Measurements from ENCODE around the gene CENPP.

The CENPP gene

DNA sequence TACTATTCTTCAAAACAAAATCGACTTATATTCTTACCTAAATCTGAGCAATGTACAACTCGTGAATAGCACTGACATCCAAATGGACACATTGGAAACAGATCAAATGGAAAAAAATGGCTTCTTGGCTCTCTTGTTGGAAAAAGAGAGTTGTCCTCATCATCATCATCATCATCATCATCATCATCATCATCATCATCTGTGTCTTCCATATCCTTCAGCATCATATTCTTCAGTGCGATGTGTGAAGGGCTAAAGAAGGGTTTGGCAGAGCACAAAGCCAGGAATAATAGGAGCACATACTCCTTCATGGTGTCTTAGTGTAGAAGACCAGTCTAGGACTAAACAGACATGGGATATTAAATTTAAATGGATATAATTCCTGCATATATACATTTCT lies 148.8 kb downstream of the CENPP start:
- no peak overlapping the region for H3K4me3 ChIP-seq (ENCODE audit: low read depth, low read length)
- no peak for DNase-seq (ENCODE audit: low read depth)
- TF ChIP-seq MYC (IDR thresholded peaks at IDR 0.05; ENCODE audit: low read depth, low read length) (no peak), POLR2A (IDR thresholded peaks at IDR 0.05; ENCODE audit: extremely low read depth, insufficient read length) (no peak)
- TF ChIP-seq, protein P1, sequence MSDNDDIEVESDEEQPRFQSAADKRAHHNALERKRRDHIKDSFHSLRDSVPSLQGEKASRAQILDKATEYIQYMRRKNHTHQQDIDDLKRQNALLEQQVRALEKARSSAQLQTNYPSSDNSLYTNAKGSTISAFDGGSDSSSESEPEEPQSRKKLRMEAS (IDR thresholded peaks at IDR 0.05; ENCODE audit: low read depth, low read length), result no peak
- TF ChIP-seq, protein P2, sequence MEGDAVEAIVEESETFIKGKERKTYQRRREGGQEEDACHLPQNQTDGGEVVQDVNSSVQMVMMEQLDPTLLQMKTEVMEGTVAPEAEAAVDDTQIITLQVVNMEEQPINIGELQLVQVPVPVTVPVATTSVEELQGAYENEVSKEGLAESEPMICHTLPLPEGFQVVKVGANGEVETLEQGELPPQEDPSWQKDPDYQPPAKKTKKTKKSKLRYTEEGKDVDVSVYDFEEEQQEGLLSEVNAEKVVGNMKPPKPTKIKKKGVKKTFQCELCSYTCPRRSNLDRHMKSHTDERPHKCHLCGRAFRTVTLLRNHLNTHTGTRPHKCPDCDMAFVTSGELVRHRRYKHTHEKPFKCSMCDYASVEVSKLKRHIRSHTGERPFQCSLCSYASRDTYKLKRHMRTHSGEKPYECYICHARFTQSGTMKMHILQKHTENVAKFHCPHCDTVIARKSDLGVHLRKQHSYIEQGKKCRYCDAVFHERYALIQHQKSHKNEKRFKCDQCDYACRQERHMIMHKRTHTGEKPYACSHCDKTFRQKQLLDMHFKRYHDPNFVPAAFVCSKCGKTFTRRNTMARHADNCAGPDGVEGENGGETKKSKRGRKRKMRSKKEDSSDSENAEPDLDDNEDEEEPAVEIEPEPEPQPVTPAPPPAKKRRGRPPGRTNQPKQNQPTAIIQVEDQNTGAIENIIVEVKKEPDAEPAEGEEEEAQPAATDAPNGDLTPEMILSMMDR (IDR thresholded peaks at IDR 0.05; ENCODE audit: low read depth, low read length), result no peak

DNA sequence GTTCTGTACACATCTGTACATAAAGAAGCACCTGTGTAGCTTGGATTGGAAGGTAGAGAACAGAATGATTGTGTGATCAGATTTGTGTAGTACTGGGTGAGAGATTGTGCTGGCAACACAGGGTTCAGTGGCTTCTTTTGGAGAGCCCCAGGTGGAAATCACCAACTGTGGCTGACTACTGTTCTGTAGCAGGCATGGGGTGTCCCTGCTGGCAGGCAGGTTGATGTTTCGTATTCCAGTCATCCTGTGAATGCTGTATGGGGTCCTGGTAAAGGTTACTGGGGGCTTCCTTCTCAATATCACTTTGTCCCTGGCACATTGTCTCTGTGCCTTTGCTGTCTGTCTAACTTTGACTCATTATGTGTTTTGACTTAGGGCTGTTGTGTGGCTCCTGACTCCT lies 151.2 kb downstream of the CENPP start:
- TF ChIP-seq, protein P1 (IDR thresholded peaks at IDR 0.05; ENCODE audit: low read depth, low read length), result no peak
- no peak for TF ChIP-seq MYC (IDR thresholded peaks at IDR 0.05; ENCODE audit: low read depth, low read length)
- no peak for TF ChIP-seq POLR2A (IDR thresholded peaks at IDR 0.05; ENCODE audit: extremely low read depth, insufficient read length)
- TF ChIP-seq, protein P2 (IDR thresholded peaks at IDR 0.05; ENCODE audit: low read depth, low read length), result no peak
- H3K4me3 ChIP-seq (ENCODE audit: low read depth, low read length), result no peak overlapping the region

DNA sequence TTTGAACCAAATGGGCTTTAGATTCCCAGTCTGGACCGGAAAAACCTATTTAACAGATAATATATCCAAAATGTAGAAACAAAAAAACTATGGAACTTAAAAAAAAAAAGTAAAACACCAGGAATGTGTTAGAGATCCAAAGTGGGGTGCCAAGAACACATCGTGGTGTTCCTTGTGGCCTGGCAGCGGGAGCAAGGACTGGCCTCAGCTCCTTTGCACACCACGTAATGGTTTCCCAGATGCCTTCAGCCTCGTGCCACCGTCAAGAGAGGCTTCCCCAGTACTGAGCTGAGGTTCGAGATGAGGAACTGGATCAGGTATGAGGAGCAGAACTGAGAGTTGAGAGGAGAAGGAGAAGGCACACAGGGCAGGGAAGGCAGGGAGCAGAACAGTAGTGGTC lies 153.0 kb downstream of the CENPP start:
- H3K4me3 ChIP-seq (ENCODE audit: low read depth, low read length), result no peak overlapping the region
- DNase-seq (ENCODE audit: low read depth), result no peak
- TF ChIP-seq MYC (IDR thresholded peaks at IDR 0.05; ENCODE audit: low read depth, low read length), result no peak
- TF ChIP-seq, protein P1 (IDR thresholded peaks at IDR 0.05; ENCODE audit: low read depth, low read length), result no peak
- TF ChIP-seq, protein P2 (IDR thresholded peaks at IDR 0.05; ENCODE audit: low read depth, low read length), result no peak
- TF ChIP-seq POLR2A (IDR thresholded peaks at IDR 0.05; ENCODE audit: extremely low read depth, insufficient read length), result no peak

More for the DNA sequence above, 151.2 kb downstream of the CENPP start:
- DNase-seq (ENCODE audit: low read depth), result no peak

DNA sequence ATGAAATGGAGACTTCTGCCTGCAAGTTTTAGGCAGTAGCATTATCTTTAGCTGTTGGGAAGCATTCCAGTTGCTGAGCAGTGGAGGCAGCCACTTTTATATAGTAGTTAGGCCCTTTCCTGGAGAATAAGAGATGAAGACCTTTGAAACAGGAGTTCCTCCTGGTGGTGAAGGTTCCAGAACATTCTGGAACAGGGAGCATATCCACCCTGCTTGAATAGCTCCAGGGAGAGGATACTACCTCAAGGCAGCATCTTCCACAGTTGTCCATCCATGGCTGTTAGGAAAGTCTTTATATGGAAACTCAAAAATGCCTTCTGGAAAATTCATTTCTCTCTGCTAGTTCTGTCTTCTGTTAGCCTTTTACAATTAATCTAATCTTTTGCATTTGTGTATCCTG lies 153.6 kb downstream of the CENPP start:
- TF ChIP-seq, protein P1 (IDR thresholded peaks at IDR 0.05; ENCODE audit: low read depth, low read length), result no peak
- no peak for TF ChIP-seq MYC (IDR thresholded peaks at IDR 0.05; ENCODE audit: low read depth, low read length)
- TF ChIP-seq, protein P2 (IDR thresholded peaks at IDR 0.05; ENCODE audit: low read depth, low read length), result no peak
- no peak for TF ChIP-seq POLR2A (IDR thresholded peaks at IDR 0.05; ENCODE audit: extremely low read depth, insufficient read length)
- no peak overlapping the region for H3K4me3 ChIP-seq (ENCODE audit: low read depth, low read length)
- no peak for DNase-seq (ENCODE audit: low read depth)

DNA sequence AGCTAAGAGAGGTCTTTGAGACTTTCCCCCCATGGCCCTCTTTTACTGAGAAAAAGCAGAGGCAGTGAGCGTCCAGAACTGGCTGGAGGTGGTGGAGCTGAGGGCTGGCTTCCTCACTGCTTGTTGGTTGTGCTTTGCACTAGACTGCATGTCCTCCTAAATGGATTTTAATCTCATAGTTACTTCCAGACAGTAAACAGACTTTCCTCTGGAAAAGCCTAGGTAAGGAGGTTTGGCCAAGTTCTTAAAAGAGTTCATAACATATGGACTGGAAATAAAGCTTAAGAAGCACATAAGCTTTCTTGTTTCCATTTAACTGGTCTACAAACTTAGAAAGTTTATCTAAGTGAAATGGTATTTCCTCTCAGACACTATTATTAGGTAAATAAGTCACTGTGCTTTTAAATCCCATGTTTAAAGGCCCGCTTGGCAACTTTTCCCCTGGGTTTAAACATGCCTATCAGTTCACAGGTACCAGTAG lies 154.6 kb downstream of the CENPP start:
- no peak overlapping the region for H3K4me3 ChIP-seq (ENCODE audit: low read depth, low read length)
- no peak for DNase-seq (ENCODE audit: low read depth)
- TF ChIP-seq, protein P2 (IDR thresholded peaks at IDR 0.05; ENCODE audit: low read depth, low read length), result no peak
- TF ChIP-seq POLR2A (IDR thresholded peaks at IDR 0.05; ENCODE audit: extremely low read depth, insufficient read length), result no peak
- TF ChIP-seq MYC (IDR thresholded peaks at IDR 0.05; ENCODE audit: low read depth, low read length), result no peak
- TF ChIP-seq, protein P1 (IDR thresholded peaks at IDR 0.05; ENCODE audit: low read depth, low read length), result no peak

Data from NB4 (cell line).